ENCODE data around the gene FNDC3B. TPM values are rescaled to one million over a fixed set of nuclear protein-coding genes. Genes with fewer than 3 reads are reported as not detected.
A peak's percentile ranks its signal among the peaks of the same experiment; 100 is the strongest.

FNDC3B gene
- total RNA-seq, 2 experiments from 2014 or later, result 13.4 to 15.3 TPM

DNA sequence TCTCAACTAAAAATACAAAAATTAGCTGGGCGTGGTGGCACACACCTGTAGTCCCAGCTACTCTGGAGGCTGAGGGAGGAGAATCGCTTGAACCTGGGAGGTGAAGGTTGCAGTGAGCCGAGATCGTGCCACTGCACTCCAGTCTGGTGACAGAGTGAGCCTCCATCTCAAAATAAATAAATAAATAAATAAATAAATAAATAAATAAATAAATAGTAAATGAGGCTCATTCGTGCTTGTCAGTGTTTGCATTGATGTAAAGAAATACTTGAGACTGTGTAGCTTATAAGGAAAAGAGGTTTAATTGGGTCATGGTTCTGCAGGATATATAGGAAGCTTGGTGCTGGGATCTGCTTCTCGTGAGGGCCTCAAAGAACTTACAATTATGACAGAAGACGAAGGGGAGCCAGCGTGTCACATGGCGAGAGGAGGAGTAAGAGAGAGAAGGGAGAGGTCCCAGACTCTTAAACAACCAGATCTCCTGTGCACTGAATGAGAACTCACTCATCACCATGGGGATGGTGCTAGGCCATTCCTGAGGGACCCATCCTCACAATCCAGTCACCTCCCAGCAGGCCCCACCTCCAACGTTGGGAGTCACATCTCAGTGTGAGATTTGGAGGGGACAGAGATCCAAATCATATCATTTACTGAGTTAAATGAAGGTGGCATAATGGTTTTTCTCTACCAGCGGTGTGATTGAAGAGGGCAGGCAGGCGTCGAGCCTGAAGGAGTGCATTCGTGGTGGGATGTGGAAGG lies 104.5 kb downstream of the FNDC3B start:
- no peaks in the 10 kb centered on the region for H3K9me3 Mint-ChIP-seq
- H3K27ac Mint-ChIP-seq, result no peak overlapping the region
- CTCF ChIA-PET, result interaction anchor here (0.7 kb wide), 1 partner anchor 72 kb away, joined by 3 read pairs; no protein-coding TSS in a partner anchor
- DNase-seq, result no peak
- H3K27me3 Mint-ChIP-seq, result no peaks in the 10 kb centered on the region
- H3K36me3 Mint-ChIP-seq (ENCODE audit: low read depth), result no peaks in the 10 kb centered on the region
- H3K4me1 Mint-ChIP-seq, result peaks cover 27% of the 10 kb centered on the region
- no peak overlapping the region for H3K4me3 Mint-ChIP-seq
- POLR2A ChIA-PET, result no interaction called here

GRCh38 chr3:172144601-172145000 lies 105.2 kb downstream of the FNDC3B start:
- no peaks in the 10 kb centered on the region for H3K27me3 Mint-ChIP-seq
- H3K9me3 Mint-ChIP-seq, result no peaks in the 10 kb centered on the region
- no peak overlapping the region for H3K4me3 Mint-ChIP-seq
- no peaks in the 10 kb centered on the region for H3K36me3 Mint-ChIP-seq (ENCODE audit: low read depth)
- no peak for DNase-seq
- H3K4me1 Mint-ChIP-seq, result peaks cover 23% of the 10 kb centered on the region
- ChIA-PET CTCF (interaction anchor here (0.7 kb wide), 1 partner anchor 71 kb away, joined by 3 read pairs; no protein-coding TSS in a partner anchor), POLR2A (no interaction called here)
- H3K27ac Mint-ChIP-seq, result no peak overlapping the region

DNA sequence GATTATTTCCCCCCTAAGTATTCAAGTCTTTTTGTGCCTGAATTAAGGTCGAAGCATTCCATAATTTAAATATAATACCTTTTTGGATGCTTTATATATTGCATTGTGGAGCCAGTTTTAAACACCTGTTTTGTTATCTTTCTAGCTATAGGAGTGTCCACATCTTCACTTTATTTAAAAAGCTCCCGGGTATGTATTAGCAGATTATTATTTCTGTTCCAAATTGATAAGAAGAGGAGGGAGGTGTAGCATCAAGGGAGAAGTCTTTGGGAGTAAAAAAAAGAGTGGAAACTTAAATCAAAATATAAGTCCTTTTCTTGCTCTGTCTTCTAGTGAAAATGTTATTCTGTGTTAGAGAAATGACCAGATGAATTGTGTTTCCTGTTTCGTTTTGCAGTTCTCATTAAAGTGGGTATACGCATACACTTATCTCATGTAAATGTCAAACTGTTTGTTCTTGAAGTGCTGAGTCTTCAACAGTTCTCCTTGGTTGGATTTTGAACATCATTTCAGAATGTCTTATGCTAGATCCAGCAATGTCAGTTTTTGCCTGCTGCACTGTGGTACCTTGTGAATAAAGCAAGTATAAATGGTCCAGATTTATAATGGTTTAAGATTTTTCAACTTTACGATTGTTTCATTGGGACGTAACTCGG lies 105.8 kb downstream of the FNDC3B start:
- peak overlapping the region; percentile 14 for H3K27ac Mint-ChIP-seq
- H3K27me3 Mint-ChIP-seq, result no peaks in the 10 kb centered on the region
- H3K9me3 Mint-ChIP-seq, result no peaks in the 10 kb centered on the region
- H3K4me3 Mint-ChIP-seq, result no peak overlapping the region
- peaks cover 19% of the 10 kb centered on the region for H3K4me1 Mint-ChIP-seq
- ChIA-PET CTCF (interaction anchor here (0.7 kb wide), 1 partner anchor 70 kb away, joined by 3 read pairs; no protein-coding TSS in a partner anchor), POLR2A (no interaction called here)
- H3K36me3 Mint-ChIP-seq (ENCODE audit: low read depth), result no peaks in the 10 kb centered on the region
- no peak for DNase-seq

DNA sequence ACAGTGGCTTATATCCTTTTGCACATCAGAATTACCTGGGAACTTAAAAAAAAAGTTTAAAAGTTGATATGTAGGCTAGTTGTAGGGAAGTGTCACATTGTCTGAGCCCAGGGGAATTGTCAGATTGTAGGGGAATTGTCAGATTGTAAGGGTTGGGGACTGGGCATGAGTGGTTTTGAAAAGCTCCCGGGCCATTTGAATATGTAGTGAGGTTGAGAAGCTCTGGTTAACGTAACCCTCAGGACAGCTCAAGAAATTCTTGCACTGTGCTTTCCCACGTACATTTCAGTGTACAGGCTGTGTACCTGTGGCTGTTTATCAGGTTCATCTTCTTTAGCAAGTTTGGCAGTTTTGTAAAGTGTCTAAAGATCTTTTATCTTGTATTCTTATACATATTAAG lies 107.0 kb downstream of the FNDC3B start:
- DNase-seq, result no peak
- H3K27me3 Mint-ChIP-seq, result no peaks in the 10 kb centered on the region
- POLR2A ChIA-PET, result no interaction called here
- no peaks in the 10 kb centered on the region for H3K9me3 Mint-ChIP-seq
- no peaks in the 10 kb centered on the region for H3K36me3 Mint-ChIP-seq (ENCODE audit: low read depth)
- no peak overlapping the region for H3K4me3 Mint-ChIP-seq
- H3K4me1 Mint-ChIP-seq, result peaks cover 16% of the 10 kb centered on the region
- H3K27ac Mint-ChIP-seq, result no peak overlapping the region
- CTCF ChIA-PET, result interaction anchor here (0.7 to 1.3 kb wide), 2 partner anchors 8 to 19 kb away, joined by 4 to 5 read pairs; no protein-coding TSS in a partner anchor

DNA sequence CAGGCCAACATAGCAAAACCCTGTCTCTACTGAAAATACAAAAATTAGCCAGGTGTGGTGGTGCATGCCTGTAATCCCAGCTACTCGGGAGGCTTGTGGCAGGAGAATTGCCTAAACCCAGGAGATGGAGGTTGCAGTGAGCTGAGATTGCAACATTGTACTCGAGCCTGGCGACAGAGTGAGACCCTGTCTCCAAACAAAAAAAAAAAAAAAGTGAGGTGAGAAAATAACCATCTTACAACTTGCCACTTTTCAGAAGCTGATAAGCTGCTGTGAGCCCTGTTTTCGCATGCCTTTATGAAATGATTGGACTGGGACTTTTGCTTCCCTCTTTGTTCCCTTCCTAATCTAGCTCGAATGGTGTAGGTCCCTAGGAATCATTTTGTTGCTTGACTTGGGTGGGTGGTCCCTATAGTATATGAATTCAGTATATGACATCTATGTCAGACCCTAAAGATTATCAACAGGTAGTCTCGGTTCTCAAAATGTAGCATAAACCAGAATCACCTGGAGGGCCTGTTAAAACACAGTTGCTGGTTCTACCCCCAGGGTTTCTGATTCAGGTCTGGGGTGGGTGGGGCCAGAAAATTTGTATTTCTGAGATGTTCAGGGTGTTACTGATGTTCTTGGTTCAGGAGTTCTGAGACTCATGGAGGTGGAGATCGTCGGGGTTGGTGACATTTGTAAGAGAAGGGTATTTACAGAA lies 107.9 kb downstream of the FNDC3B start:
- CTCF ChIA-PET, result interaction anchor here (1.3 kb wide), 1 partner anchor 9 kb away, joined by 5 read pairs; no protein-coding TSS in a partner anchor
- no peak for DNase-seq
- H3K36me3 Mint-ChIP-seq (ENCODE audit: low read depth), result no peaks in the 10 kb centered on the region
- H3K9me3 Mint-ChIP-seq, result no peaks in the 10 kb centered on the region
- POLR2A ChIA-PET, result no interaction called here
- H3K27me3 Mint-ChIP-seq, result no peaks in the 10 kb centered on the region
- no peak overlapping the region for H3K4me3 Mint-ChIP-seq
- peaks cover 18% of the 10 kb centered on the region for H3K4me1 Mint-ChIP-seq
- H3K27ac Mint-ChIP-seq, result no peak overlapping the region

GRCh38 chr3:172148241-172148640 lies 108.9 kb downstream of the FNDC3B start:
- H3K36me3 Mint-ChIP-seq (ENCODE audit: low read depth), result no peaks in the 10 kb centered on the region
- no peak overlapping the region for H3K27ac Mint-ChIP-seq
- no peak overlapping the region for H3K4me3 Mint-ChIP-seq
- no peaks in the 10 kb centered on the region for H3K9me3 Mint-ChIP-seq
- POLR2A ChIA-PET, result no interaction called here
- no peaks in the 10 kb centered on the region for H3K27me3 Mint-ChIP-seq
- no peak for DNase-seq
- H3K4me1 Mint-ChIP-seq, result peaks cover 25% of the 10 kb centered on the region
- CTCF ChIA-PET, result interaction anchor here (2.0 kb wide), 1 partner anchor 9 kb away, joined by 9 read pairs; no protein-coding TSS in a partner anchor

GRCh38 chr3:172148702-172149565 lies 109.6 kb downstream of the FNDC3B start:
- peaks cover 32% of the 10 kb centered on the region for H3K4me1 Mint-ChIP-seq
- H3K27me3 Mint-ChIP-seq, result no peaks in the 10 kb centered on the region
- H3K9me3 Mint-ChIP-seq, result no peaks in the 10 kb centered on the region
- ChIA-PET CTCF (interaction anchor here (0.6 to 2.0 kb wide), 2 partner anchors 10 to 120 kb away, joined by 3 to 9 read pairs; no protein-coding TSS in a partner anchor), POLR2A (no interaction called here)
- H3K27ac Mint-ChIP-seq, result no peak overlapping the region
- no peak for DNase-seq
- no peaks in the 10 kb centered on the region for H3K36me3 Mint-ChIP-seq (ENCODE audit: low read depth)
- no peak overlapping the region for H3K4me3 Mint-ChIP-seq

- POLR2A ChIA-PET, result no interaction called here
These were observed 110.9 kb downstream of the FNDC3B start for GRCh38 chr3:172150268-172150667.

GRCh38 chr3:172150913-172151650 lies 111.7 kb downstream of the FNDC3B start:
- CTCF ChIA-PET, result interaction anchor here (0.8 kb wide), 1 partner anchor 9 kb away, joined by 3 read pairs; no protein-coding TSS in a partner anchor
- POLR2A ChIA-PET, result no interaction called here
- H3K9me3 Mint-ChIP-seq, result no peaks in the 10 kb centered on the region
- no peak overlapping the region for H3K27ac Mint-ChIP-seq
- no peaks in the 10 kb centered on the region for H3K36me3 Mint-ChIP-seq (ENCODE audit: low read depth)
- peaks cover 33% of the 10 kb centered on the region for H3K4me1 Mint-ChIP-seq
- DNase-seq, result no peak
- H3K4me3 Mint-ChIP-seq, result no peak overlapping the region
- no peaks in the 10 kb centered on the region for H3K27me3 Mint-ChIP-seq

More at GRCh38 chr3:172150268-172150667, 110.9 kb downstream of the FNDC3B start:
- no peaks in the 10 kb centered on the region for H3K27me3 Mint-ChIP-seq
- CTCF ChIA-PET, result interaction anchor here (2.0 kb wide), 1 partner anchor 11 kb away, joined by 9 read pairs; no protein-coding TSS in a partner anchor
- H3K36me3 Mint-ChIP-seq (ENCODE audit: low read depth), result no peaks in the 10 kb centered on the region
- H3K27ac Mint-ChIP-seq, result no peak overlapping the region
- H3K9me3 Mint-ChIP-seq, result no peaks in the 10 kb centered on the region
- H3K4me1 Mint-ChIP-seq, result peaks cover 35% of the 10 kb centered on the region
- no peak overlapping the region for H3K4me3 Mint-ChIP-seq
- DNase-seq, result no peak

GRCh38 chr3:172151651-172152649 lies 112.6 kb downstream of the FNDC3B start:
- no peaks in the 10 kb centered on the region for H3K9me3 Mint-ChIP-seq
- H3K27me3 Mint-ChIP-seq, result no peaks in the 10 kb centered on the region
- H3K4me3 Mint-ChIP-seq, result no peak overlapping the region
- no peak for DNase-seq
- ChIA-PET POLR2A (no interaction called here), CTCF (interaction anchor here (0.7 to 0.8 kb wide), 2 partner anchors 10 to 117 kb away, joined by 3 read pairs; no protein-coding TSS in a partner anchor)
- no peak overlapping the region for H3K27ac Mint-ChIP-seq
- peaks cover 33% of the 10 kb centered on the region for H3K4me1 Mint-ChIP-seq
- no peaks in the 10 kb centered on the region for H3K36me3 Mint-ChIP-seq (ENCODE audit: low read depth)

GRCh38 chr3:172152874-172153273 lies 113.5 kb downstream of the FNDC3B start:
- H3K36me3 Mint-ChIP-seq (ENCODE audit: low read depth), result no peaks in the 10 kb centered on the region
- peaks cover 33% of the 10 kb centered on the region for H3K4me1 Mint-ChIP-seq
- H3K4me3 Mint-ChIP-seq, result no peak overlapping the region
- no peaks in the 10 kb centered on the region for H3K9me3 Mint-ChIP-seq
- DNase-seq, result no peak
- CTCF ChIA-PET, result interaction anchor here (1.3 kb wide), 1 partner anchor 18 kb away, joined by 4 read pairs; no protein-coding TSS in a partner anchor
- POLR2A ChIA-PET, result no interaction called here
- no peaks in the 10 kb centered on the region for H3K27me3 Mint-ChIP-seq
- H3K27ac Mint-ChIP-seq, result peak overlapping the region; percentile 22
